HepG2 (cell line): ENCODE measurements around the gene RPL3. TPM values are rescaled to one million over a fixed set of nuclear protein-coding genes. Genes with fewer than 3 reads are reported as not detected.
A peak's percentile ranks its signal among the peaks of the same experiment; 100 is the strongest.

Experiments used
- DNMT1 ChIP-seq: sonication (generic); formaldehyde crosslinking; IDR thresholded peaks from 2 replicates; pipeline ENCODE4 v1.5.1; 2020; ENCODE audit warnings: mild to moderate bottlenecking, missing genetic modification reagents
- ELF3 ChIP-seq: IDR thresholded peaks from 2 replicates; pipeline ENCODE4 v1.6.1; 2016; ENCODE audit warnings: missing genetic modification reagents, missing compliant biosample characterization
- HMG20A ChIP-seq: IDR thresholded peaks from 2 replicates; pipeline ENCODE4 v1.6.1; 2016; ENCODE audit warnings: borderline replicate concordance
- HNF4A ChIP-seq: sonication (generic); formaldehyde crosslinking; IDR thresholded peaks from 2 replicates; pipeline ENCODE4 v1.4.0; 2020; ENCODE audit warnings: missing genetic modification reagents
- MXD4 ChIP-seq: IDR thresholded peaks from 2 replicates; pipeline ENCODE4 v1.6.1; 2016; ENCODE audit warnings: mild to moderate bottlenecking, missing biosample characterization, missing genetic modification reagents
- PITX1 ChIP-seq: sonication (generic); formaldehyde crosslinking; IDR thresholded peaks from 2 replicates; pipeline ENCODE4 v1.5.1; 2020; ENCODE audit warnings: mild to moderate bottlenecking, missing genetic modification reagents
- POLR2AphosphoS5 ChIP-seq: IDR thresholded peaks from 2 replicates; pipeline ENCODE4 v1.6.1; 2012; ENCODE audit warnings: low read depth, low read length
- RORA ChIP-seq: sonication (generic); formaldehyde crosslinking; IDR thresholded peaks from 2 replicates; pipeline ENCODE4 v1.5.0; 2020; ENCODE audit warnings: mild to moderate bottlenecking, missing genetic modification reagents, moderate library complexity
- SMYD3 ChIP-seq: sonication (generic); formaldehyde crosslinking; IDR thresholded peaks from 2 replicates; pipeline ENCODE4 v1.8.1; 2023; ENCODE audit warnings: mild to moderate bottlenecking, missing genetic modification reagents
- SP5 ChIP-seq: IDR thresholded peaks from 2 replicates; pipeline ENCODE4 v1.6.1; 2016; ENCODE audit warnings: low read depth, borderline replicate concordance
- XBP1 ChIP-seq: sonication (generic); formaldehyde crosslinking; IDR thresholded peaks from 2 replicates; pipeline ENCODE4 v1.5.0; 2020; ENCODE audit warnings: missing genetic modification reagents
- ZNF207 ChIP-seq: fragments of 450-650 bp; IDR thresholded peaks from 2 replicates; pipeline ENCODE4 v1.6.1; 2016; ENCODE audit warnings: antibody characterized with exemption, borderline replicate concordance
- ZNF546 ChIP-seq: sonication (generic); formaldehyde crosslinking; conservative IDR thresholded peaks from 2 replicates; pipeline ENCODE4 v1.8.1; 2023; ENCODE audit warnings: mild to moderate bottlenecking, missing genetic modification reagents
- polyA plus RNA-seq, 8 experiments: library from polyadenylated mRNA; depleted of rRNA in 3 of 8; stranded (reverse) in 7 of 8; unstranded in 1 of 8; fragments of >200 nt; fragmentation: Illumina TruSeq in 4 of 8; extraction: Trizol in 4 of 8; gene quantifications; 2 replicates each; pipeline versions ENCODE4 v1.2.1 to v1.2.3, GENCODE V29; 2011 to 2016; ENCODE audit warnings: low read depth in 4 of 8, missing spikeins in 1 of 8, mixed read lengths in 1 of 8; ENCODE audit not compliant: insufficient read depth in 1 of 8
- total RNA-seq, 5 experiments: library from RNA; depleted of rRNA; stranded (reverse); fragments of >200 nt; fragmentation: Illumina TruSeq; extraction: Trizol; gene quantifications; 2 replicates each; pipeline ENCODE4 v1.2.3, GENCODE V29; 2016; ENCODE audit warnings: low read depth in 1 of 5
- TF ChIP-seq, protein P1 (sequence below): sonication (generic); formaldehyde crosslinking; IDR thresholded peaks from 2 replicates; pipeline ENCODE4 v1.5.0; 2020; ENCODE audit warnings: mild to moderate bottlenecking, missing genetic modification reagents
- TF ChIP-seq, protein P2 (sequence below): sonication (generic); formaldehyde crosslinking; IDR thresholded peaks from 2 replicates; pipeline ENCODE4 v1.4.0; 2020; ENCODE audit warnings: mild to moderate bottlenecking, missing genetic modification reagents
- TF ChIP-seq, protein P3 (sequence below): sonication (generic); formaldehyde crosslinking; IDR thresholded peaks from 2 replicates; pipeline ENCODE4 v1.5.1; 2020; ENCODE audit warnings: missing genetic modification reagents, mild to moderate bottlenecking, borderline replicate concordance
- TF ChIP-seq, protein P4 (sequence below): sonication (generic); formaldehyde crosslinking; conservative IDR thresholded peaks from 2 replicates; pipeline ENCODE4 v1.8.0; 2022; ENCODE audit warnings: missing genetic modification reagents
- TF ChIP-seq, protein P5 (sequence below): sonication (generic); formaldehyde crosslinking; IDR thresholded peaks from 2 replicates; pipeline ENCODE4 v1.4.0; 2020; ENCODE audit warnings: missing genetic modification reagents

The RPL3 gene
- total and polyA plus RNA-seq, 2 of the 13 experiments (the other 11 are each of a cell fraction or from before 2014, with no cell fraction given), result 1,051 to 3,279 TPM

DNA sequence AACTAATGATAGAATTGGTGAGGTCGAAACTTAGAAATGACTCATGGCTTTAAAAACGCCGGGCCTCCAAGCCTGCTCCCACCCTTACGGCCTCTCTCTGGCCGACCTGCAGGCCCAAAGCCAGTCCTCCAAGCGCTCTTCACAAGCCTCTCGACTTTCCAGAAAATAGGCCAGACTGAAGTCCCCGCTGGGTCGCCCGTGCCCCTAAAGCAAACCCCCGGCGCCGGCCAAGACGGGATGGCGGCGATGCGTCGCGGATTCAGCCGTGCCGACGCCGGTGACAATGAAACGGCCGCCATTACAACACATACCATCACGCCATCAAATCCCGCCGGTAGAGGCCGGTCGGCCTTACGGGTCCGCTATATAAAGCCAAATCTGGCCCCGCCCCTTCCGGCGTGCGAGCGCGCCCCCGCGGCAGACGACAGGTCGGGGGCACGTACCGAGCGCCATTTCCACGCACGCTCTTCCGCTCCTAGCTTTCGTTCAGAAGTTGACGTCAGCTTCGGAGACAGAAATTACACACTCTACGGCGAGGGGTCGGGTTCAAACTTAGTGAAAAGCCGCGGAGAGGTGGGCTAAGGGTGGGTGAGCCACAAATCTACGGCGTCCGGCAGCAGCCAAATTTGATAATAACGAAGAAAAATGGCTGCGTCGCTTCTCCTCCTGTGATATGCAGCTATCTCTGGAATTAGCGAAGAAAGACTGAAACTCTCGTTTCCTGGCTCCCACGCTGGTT lies at the start of gene RPL3 (continued):
- TF ChIP-seq, protein P1, sequence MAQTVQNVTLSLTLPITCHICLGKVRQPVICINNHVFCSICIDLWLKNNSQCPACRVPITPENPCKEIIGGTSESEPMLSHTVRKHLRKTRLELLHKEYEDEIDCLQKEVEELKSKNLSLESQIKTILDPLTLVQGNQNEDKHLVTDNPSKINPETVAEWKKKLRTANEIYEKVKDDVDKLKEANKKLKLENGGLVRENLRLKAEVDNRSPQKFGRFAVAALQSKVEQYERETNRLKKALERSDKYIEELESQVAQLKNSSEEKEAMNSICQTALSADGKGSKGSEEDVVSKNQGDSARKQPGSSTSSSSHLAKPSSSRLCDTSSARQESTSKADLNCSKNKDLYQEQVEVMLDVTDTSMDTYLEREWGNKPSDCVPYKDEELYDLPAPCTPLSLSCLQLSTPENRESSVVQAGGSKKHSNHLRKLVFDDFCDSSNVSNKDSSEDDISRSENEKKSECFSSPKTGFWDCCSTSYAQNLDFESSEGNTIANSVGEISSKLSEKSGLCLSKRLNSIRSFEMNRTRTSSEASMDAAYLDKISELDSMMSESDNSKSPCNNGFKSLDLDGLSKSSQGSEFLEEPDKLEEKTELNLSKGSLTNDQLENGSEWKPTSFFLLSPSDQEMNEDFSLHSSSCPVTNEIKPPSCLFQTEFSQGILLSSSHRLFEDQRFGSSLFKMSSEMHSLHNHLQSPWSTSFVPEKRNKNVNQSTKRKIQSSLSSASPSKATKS (CRISPR knock-in tag), result no peak
- TF ChIP-seq ELF3 (CRISPR knock-in tag) (peak; percentile 77), MXD4 (CRISPR knock-in tag) (peak; percentile 84), RORA (CRISPR knock-in tag) (0 out of 2 replicates have a peak, but pooled peaks have one; percentile 79), ZNF546 (CRISPR knock-in tag) (no peak), DNMT1 (no peak), PITX1 (CRISPR knock-in tag) (0 out of 2 replicates have a peak, but pooled peaks have one; percentile 12), XBP1 (peak; percentile 69), HMG20A (CRISPR knock-in tag) (no peak), ZNF207 (no peak), SP5 (CRISPR knock-in tag) (peak; percentile 23; the same call in 1 of the 2 replicates), HNF4A (CRISPR knock-in tag) (peak; percentile 15; the same call in 1 of the 2 replicates), POLR2AphosphoS5 (peak; percentile 99), SMYD3 (CRISPR knock-in tag) (0 out of 2 replicates have a peak, but pooled peaks have one; percentile 83)
- TF ChIP-seq, protein P2, sequence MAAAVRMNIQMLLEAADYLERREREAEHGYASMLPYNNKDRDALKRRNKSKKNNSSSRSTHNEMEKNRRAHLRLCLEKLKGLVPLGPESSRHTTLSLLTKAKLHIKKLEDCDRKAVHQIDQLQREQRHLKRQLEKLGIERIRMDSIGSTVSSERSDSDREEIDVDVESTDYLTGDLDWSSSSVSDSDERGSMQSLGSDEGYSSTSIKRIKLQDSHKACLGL, result peak; percentile 36; the same call in 1 of the 2 replicates
- TF ChIP-seq, protein P3, sequence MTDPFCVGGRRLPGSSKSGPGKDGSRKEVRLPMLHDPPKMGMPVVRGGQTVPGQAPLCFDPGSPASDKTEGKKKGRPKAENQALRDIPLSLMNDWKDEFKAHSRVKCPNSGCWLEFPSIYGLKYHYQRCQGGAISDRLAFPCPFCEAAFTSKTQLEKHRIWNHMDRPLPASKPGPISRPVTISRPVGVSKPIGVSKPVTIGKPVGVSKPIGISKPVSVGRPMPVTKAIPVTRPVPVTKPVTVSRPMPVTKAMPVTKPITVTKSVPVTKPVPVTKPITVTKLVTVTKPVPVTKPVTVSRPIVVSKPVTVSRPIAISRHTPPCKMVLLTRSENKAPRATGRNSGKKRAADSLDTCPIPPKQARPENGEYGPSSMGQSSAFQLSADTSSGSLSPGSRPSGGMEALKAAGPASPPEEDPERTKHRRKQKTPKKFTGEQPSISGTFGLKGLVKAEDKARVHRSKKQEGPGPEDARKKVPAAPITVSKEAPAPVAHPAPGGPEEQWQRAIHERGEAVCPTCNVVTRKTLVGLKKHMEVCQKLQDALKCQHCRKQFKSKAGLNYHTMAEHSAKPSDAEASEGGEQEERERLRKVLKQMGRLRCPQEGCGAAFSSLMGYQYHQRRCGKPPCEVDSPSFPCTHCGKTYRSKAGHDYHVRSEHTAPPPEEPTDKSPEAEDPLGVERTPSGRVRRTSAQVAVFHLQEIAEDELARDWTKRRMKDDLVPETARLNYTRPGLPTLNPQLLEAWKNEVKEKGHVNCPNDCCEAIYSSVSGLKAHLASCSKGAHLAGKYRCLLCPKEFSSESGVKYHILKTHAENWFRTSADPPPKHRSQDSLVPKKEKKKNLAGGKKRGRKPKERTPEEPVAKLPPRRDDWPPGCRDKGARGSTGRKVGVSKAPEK (CRISPR knock-in tag), result no peak
- TF ChIP-seq, protein P4, sequence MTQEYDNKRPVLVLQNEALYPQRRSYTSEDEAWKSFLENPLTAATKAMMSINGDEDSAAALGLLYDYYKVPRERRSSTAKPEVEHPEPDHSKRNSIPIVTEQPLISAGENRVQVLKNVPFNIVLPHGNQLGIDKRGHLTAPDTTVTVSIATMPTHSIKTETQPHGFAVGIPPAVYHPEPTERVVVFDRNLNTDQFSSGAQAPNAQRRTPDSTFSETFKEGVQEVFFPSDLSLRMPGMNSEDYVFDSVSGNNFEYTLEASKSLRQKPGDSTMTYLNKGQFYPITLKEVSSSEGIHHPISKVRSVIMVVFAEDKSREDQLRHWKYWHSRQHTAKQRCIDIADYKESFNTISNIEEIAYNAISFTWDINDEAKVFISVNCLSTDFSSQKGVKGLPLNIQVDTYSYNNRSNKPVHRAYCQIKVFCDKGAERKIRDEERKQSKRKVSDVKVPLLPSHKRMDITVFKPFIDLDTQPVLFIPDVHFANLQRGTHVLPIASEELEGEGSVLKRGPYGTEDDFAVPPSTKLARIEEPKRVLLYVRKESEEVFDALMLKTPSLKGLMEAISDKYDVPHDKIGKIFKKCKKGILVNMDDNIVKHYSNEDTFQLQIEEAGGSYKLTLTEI, result no peak
- TF ChIP-seq, protein P5, sequence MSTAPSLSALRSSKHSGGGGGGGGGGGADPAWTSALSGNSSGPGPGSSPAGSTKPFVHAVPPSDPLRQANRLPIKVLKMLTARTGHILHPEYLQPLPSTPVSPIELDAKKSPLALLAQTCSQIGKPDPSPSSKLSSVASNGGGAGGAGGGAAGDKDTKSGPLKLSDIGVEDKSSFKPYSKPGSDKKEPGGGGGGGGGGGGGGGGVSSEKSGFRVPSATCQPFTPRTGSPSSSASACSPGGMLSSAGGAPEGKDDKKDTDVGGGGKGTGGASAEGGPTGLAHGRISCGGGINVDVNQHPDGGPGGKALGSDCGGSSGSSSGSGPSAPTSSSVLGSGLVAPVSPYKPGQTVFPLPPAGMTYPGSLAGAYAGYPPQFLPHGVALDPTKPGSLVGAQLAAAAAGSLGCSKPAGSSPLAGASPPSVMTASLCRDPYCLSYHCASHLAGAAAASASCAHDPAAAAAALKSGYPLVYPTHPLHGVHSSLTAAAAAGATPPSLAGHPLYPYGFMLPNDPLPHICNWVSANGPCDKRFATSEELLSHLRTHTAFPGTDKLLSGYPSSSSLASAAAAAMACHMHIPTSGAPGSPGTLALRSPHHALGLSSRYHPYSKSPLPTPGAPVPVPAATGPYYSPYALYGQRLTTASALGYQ (CRISPR knock-in tag), result peak; percentile 73
